ENCODE results near the gene SERPINB5.
"Not testable (repeated sequence)": the region's sequence is repeated elsewhere in the genome, so short reads cannot be mapped to it uniquely, and the experiment has no call there.

SERPINB5 gene, protein sequence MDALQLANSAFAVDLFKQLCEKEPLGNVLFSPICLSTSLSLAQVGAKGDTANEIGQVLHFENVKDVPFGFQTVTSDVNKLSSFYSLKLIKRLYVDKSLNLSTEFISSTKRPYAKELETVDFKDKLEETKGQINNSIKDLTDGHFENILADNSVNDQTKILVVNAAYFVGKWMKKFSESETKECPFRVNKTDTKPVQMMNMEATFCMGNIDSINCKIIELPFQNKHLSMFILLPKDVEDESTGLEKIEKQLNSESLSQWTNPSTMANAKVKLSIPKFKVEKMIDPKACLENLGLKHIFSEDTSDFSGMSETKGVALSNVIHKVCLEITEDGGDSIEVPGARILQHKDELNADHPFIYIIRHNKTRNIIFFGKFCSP

DNA sequence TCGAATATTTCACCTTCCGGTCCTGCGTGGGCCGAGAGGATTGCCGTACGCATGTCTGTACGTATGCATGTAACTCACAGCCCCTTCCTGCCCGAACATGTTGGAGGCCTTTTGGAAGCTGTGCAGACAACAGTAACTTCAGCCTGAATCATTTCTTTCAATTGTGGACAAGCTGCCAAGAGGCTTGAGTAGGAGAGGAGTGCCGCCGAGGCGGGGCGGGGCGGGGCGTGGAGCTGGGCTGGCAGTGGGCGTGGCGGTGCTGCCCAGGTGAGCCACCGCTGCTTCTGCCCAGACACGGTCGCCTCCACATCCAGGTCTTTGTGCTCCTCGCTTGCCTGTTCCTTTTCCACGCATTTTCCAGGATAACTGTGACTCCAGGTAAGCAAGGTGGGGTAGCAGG lies at the start of gene SERPINB5:
TSS of gene SERPINB5 (plus strand) at position 291 of the 400 bp plus-strand sequence. CDS start 7,471 bp downstream, outside the sequence.
- no peak for DNase-seq

DNA sequence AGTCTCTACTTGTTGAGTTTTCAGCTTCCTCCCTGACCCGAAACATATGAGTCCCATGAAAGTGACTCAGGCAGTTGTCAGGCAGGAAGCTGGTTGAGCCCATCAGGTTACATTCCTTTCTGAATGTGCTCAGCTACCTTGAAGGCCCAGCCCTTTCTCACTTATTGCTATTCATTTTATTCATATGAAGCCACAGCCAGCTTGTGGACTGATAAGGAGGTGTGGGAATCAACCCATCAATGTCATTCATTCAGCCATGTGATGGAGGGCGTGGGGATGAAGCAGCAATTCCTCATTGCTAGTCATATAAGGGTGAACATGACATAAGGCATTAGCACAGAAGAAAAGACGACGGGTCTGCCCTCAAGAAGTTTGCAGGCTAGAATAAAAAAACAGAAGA lies 49.2 kb upstream of the SERPINB5 start:
- no peak for DNase-seq

DNA sequence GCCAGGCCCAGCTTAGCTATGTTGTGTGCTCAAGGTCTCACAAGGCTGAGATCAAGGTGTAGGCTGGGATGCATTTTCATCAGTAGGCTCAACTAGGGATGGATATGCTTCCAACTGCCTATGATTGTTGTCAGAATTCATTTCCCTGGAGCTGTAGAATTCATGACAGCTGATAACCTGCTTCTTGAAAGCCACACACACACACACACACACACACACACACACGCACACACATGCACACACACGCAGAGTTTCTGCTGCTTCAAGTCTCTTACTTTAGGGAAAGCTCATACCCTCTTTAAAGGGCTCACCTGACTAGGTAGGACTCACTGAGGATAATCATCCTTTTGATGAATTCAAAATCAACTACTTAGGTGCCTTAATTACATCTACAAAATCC lies 46.2 kb upstream of the SERPINB5 start:
- no peak for DNase-seq

DNA sequence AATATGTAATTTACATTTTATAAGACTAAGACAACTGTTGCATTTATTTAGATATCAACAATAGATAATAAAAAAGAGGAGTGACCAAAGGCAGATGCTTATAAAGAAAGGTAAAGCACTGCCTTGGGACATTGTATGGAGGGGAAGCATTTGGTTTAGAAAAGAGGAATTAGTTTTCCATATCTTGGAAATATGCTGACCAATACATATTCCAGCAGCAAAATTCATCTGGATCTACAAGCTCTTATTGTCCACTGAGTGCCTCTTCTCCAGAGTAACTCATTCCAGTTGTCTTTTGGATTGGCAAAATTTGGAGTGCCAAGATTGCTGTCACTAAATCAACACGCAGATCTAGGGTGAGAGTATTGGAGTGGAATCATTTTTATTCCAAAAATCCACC lies 45.6 kb upstream of the SERPINB5 start:
- DNase-seq = no peak

DNA sequence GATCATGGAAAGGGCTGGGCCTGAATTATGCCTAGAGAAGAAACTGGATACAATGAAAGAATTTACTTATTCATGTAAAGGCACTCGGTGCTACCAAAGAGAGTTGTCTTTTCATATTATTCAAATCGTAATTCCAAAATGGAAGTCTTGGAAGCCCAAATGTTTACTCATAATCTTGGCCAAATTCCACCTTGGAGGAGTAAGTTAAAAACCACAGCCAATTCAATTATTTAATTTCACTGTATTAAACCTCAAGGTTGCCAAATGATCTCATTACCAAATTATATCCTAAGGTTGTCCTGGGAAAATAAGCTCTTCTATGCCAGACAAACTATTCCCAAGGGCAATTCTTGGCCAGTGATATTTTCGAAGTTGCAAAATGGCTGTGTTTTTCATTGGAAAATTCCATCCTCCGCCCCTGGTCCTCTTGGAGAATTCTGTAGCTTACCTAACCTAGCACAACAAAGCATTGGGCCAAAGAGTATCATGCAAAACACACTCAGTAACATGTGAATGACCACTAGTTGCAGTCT lies 43.4 kb upstream of the SERPINB5 start:
- no peak for DNase-seq

DNA sequence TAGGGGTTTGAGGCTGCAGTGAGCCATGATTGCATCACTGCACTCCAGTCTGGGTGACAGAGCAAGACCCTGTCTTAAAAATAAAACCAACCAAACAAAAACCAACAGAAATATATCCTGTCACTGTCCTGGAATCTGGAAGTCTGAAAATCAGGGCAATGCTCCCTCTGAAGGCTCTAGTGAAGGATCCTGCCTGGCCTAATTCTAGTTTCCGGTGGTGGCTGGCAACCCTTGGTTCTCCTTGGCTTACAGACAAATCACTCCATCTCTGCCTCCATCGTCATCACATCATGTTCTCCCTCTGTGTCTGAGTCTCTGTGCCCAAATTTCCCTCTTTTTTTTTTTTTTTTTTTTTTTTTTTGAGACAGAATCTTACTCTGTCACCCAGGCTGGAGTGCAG lies 38.6 kb upstream of the SERPINB5 start:
- DNase-seq = no peak

DNA sequence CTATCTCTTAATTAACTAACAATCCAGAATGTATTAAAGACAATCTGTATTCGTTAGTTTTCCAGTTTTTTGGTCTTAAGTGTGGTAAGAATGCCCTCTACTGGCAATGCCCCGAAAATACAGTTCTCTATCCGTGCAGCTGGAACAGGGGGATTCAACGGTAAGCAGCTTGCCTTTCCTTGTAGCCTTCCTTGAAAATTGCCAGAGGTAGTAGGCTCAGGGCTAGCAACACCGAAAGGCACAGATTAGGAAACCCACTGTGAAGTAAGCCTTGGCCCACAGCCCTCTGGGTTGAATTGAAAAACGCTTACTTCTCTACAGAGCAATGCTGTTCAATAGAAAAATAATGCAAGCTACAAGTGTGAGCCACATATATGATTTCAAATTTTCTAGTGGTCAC lies 37.4 kb upstream of the SERPINB5 start:
- DNase-seq = peak; percentile 37 to 67

DNA sequence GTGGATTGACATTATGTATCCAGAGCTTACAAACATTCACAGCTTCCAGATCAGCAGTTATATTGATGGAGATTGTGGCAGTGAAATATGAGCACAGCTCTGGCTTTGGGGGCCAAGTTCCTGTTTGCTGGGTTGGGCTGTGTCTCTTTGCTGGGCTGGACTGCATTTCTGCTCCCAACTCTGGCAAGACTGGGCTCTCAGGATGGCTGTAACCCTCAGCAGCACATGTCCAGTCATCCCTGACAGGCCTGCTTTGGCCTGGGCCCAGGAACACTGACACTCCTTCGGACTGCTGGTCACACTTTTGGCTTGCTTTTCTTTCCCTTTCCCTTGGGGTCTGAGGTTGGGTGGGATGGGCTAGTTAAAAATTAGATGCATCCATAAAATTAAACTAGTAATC lies 36.5 kb upstream of the SERPINB5 start:
- DNase-seq = no peak

DNA sequence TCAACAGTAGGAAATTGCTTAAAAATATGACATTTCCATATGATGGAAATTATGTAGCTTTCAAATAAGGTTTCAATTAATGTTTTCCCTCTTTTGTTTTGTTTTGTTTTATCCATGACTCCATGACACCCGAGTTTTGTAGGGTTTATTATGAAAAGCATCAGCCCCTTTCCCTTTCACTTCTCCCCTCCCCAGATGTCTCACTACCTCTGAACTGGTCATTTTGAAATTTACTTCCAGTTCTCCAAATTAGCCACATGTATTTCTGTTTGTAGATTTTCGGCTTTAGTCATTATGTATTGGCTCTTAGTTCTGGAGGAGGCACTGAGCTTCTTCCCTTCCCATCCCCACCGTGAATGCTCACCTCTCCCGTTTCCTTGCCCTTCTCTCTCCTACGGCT lies 35.9 kb upstream of the SERPINB5 start:
- peak in 1 of 2 donors; percentile 8 for DNase-seq

DNA sequence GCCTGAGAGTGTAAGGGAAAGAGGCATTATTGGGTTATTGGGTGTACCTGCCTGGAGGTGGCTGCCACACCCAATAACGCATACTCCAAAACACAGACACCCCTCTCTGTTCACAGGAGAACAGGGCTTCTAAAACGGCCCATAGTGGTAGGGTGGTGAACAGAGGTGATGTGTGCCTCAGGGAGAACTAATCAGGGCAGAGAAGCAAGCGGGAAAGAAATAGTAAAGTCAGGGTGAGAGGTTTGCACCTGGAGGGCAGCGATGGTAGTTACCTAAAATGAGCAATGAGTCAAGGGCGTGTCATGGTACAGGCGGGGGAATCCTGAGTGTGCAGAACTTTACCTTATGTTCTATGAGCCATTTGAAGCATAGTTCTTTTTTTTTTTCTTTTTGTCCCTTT lies 32.9 kb upstream of the SERPINB5 start:
- no peak for DNase-seq

DNA sequence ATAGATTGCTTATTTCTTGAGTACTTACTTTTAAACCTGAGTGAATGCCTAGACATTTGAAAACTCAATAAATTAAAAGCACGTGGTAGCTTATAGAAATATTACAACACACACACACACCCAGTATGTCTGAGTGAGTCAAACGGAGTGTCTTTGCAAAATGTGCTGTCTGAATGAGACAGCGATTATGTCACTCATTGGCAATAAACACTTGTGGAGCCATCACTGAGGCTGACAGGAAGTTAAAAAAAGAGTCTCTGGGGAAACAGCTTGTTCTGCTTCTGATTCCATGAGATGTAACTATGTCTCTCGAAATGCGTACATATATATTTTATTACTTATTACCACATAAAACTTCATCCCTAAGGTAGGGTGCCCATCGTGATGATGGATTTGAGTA lies 32.2 kb upstream of the SERPINB5 start:
- peak; percentile 17 to 54 for DNase-seq

DNA sequence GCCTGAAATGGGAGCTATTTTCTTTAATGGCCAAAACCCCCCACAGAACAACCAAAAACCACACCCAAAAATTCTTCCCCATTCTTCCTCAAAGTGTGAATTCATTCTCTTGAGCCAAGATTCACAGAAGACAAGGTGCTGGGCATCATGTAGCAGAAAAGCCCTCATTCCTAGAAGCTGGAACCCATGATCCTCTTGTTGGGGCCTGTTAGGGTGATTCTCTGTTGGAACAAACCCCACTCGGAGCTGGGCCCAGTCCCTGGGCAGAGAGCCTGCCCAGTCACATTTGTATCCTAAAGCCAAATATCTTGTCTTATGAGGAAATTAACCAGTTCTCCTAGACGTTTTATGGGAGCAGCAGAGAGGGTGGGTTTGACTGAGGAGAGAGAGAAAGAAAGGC lies 31.7 kb upstream of the SERPINB5 start:
- no peak for DNase-seq

DNA sequence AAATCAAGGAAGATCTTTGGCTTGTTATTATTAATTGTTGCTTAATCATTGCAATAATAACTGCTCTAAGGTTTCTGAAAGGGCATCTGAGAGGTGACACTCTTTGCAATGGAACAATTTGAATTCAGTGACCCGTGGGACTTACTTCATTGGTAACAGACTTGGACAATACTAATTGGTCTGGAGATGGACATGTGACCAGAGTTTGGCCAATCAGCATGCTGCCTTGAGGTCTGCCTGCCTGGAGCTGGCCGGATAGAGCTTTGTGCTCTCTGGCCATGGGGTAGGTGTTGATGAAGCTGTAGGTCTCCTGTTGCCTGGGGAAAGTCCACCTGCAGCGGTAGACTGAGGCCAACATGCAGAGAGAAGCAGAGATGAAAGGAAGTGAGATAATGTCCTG lies 30.5 kb upstream of the SERPINB5 start:
- DNase-seq = no peak

DNA sequence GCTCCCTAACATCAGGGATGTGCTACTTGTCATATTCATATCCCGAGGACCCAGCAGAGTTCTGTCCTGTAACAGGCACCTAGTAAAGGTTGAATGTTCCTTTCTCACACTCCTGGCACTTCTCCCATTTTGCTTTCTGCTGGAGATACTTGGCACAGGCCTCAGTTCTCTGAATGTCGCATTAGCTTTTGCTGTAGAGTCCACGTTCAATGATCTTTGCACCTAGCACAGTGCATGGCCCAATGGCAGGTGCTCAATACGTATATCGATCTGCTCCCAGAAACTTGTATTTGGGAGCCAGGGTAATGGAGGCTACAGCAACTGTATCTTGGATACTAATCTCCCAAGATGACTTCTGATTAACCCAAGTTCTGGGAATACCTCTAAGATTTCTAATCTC lies 29.7 kb upstream of the SERPINB5 start:
- DNase-seq = no peak

DNA sequence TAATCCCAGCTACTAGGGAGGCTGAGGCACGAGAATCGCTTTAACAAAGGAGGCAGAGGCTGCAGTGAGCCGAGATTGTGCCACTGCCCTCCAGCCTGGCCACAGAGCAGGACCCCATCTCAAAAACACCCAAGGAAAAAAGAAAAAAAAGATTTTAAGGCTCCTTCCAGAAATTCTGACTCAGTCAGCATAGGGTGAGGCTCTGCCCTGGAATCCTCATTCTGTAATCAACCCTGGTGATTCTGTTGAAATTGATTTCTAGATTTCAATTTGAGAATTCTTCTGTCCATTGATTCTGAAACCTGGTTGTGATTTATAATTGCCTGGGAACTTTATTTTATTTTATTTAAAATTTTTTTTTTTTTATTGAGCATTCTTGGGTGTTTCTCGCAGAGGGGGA lies 27.3 kb upstream of the SERPINB5 start:
- DNase-seq = no peak

DNA sequence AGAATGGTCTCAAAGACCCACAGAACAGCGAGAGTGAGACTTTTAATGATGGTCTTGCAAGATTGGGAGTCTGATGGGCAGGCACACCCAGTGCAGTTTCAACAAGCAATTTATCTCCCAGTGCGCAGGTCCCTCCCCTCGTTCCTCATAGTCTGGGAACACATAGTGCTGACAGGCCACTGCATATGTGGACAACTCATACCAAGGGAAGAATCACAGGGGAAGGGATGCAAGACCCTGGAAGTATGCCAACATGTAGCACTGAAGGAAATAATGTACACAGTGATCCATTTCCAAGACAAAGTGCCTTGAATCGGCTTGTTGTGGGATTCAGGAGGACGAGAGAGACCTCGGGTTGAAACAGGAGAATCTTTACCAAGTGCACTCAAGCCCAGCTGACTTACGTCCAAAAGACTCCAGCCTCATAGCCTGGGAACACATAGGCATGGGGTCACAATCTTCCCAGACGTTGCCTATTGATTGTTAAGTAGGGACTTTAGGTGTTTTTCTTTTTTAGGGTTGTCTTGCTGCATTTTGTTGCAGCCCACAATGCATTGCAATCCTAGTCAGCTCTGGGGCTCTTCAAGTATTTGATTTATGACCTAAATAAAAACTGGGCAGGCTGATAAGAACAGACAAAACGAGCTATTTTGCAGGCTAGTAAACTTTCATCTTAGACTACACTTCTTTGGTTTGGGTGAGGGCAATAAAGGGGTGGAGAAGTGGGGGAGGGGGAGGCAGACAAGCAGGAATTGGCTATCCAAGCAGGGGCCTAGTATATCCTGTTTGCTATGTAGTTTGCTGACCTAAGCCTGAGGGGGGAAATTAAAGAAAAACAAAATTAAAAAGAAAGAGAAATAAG lies 24.7 kb upstream of the SERPINB5 start:
- no peak for DNase-seq

DNA sequence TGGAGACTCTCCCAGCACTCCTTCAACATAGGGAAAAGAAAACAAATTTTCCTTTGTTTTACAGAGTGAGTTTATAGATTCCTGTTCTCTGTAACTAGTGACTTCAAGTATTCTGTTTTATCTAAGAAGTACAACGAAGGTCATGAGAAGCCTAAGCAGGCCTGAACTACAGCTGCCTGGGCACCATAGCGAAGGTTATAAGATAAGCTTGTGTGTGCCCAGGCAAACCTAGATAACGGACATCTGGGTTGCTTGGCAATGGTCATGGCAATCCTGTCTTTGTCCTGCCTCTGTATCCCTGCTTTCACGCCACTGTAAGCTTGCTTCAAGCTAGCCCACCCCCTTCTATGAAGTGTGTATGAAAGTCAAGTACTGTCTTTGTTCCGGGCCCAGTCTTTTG lies 24.0 kb upstream of the SERPINB5 start:
- DNase-seq = not testable (repeated sequence)

DNA sequence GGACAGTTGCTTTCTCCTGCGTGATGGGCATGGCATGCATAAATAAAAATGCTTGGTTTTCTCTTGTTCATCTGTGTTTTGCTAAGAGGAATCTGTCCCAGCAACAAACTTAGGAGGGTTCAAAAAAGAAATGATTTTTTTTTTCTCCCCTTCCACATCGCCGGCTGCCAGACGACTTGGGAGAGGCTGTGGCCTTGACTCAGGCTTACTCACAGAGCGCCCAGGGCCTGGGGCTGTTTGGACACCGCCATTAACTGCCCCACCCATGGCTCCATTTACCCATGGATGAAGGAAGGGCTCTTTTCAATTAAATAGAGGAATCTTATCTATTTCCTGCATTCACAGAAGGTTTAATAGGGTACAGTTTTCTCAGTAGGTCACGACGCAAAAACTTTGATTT lies 22.3 kb upstream of the SERPINB5 start:
- DNase-seq = no peak

DNA sequence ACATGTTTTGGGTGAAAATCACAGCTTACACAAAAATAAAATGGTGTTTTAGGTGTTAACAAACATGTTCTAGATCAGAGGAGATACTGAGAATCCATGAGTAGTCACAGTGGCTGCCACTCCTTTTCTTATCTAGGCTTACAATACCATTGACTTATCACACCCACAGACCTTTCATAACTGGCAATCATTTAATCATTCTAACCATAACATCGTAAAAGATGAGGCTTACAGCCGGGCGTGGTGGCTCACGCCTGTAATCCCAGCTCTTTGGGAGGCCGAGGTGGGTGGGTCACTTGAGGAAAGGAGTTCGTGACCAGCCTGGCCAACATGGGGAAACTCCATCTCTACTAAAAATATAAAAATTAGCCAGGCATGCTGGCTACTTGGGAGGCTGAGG lies 18.8 kb upstream of the SERPINB5 start:
- no peak for DNase-seq

DNA sequence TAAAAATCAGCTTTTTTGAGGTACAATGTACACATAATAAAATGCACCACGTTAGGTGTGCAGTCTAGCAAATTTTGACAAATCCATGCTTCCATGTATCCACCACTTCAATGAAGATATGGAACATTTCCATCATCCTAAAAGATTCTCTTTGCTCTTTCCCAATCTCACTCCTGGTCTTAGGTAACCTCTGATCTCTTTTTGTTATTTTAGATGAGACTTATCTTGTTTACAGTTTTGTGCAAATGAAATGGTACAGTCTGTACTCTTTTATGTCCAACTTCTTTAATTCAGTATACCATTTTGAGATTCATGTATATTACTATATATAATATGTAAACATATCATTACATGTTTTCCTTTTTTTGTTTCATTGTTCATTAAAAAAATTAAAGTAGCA lies 16.3 kb upstream of the SERPINB5 start:
- no peak for DNase-seq

DNA sequence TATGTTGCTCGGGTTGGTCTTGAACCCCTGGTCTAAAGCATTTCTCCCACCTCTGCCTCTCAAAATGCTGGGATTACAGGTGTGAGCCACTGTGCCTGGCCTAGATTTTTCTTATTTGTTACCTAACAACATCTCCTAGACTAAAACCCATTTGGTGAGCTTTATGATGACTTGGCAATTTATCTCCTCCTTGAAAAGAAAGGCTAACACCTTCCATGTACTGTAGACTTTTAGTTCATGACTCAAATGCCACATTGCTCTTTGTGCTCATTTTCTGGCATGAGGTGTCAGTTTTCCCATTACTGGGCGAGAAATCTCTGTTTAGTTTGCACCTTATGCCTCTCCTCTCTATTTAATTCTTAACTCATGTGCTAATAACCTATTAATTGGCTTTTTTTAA lies 12.3 kb upstream of the SERPINB5 start:
- DNase-seq = no peak

DNA sequence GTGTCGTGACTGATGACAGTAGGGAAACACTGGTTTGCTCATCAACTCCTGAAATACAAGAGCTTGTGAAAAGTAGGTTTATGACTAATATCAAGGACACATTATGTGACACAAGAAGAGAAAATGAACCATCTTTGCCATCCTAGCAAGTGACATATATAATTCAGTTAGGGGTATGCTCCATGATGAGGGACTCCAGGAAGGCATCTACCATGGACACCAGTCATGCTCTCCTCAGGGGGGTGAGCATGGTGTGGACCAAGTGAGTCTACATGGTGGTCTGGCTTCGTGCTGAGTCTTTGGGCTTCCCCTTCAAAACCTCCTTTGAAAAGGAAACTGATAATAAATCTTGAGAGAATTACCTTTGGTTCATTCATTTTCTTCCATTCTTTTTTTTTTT lies 11.7 kb upstream of the SERPINB5 start:
- DNase-seq = no peak

DNA sequence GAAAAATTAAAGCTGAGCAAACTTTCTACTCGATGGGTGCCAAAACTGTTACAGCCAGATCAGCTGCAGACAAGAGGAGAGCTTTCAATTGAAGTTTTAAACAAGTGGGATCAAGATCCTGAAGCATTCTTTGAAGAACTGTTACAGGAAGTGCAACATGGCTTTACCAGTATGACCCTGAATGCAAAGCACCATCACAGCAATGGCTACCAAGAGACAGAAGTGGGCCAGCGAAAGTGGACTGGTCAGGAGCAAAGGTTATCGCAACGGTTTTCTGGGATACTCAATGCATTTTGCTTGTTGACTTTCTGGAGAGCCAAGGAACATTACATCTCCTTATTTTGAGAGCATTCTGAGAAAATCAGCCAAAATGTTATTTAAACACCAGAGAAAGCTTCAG lies 9.1 kb upstream of the SERPINB5 start:
- no peak for DNase-seq

DNA sequence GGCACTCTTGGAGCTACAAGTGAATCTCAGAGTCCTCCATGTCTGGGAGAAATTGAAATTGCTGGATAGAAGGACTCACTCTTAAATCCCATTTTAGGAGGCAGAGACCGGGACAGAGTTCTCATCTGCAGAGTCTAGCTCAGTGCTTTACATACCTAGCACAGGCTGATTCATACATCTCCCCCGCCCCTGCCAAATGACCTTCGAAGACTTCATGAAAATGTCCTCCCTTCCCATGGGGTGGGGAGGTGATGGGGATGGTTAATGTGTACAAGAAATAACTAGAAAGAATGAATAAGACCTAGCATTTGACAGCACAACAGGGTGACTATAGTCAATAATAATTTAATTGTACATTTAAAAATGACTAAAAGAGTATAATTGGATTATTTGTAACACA lies 8.2 kb upstream of the SERPINB5 start:
- DNase-seq = no peak

All from CD4-positive, alpha-beta T cell treated with Interferon alpha-2 for 1 hour (primary cell).